HG03025 (cell line): ENCODE results near the gene LGALS16.
"Not testable (repeated sequence)": the region's sequence is repeated elsewhere in the genome, so short reads cannot be mapped to it uniquely, and the experiment has no call there.

ENCODE experiments used
- ATAC-seq: cut with Tn5 transposase; IDR thresholded peaks from one replicate; pipeline ENCODE4 v1.9.1; 2021; ENCODE audit warnings: mild to moderate bottlenecking, moderate library complexity; ENCODE audit not compliant: unreplicated experiment, low FRiP score

LGALS16 gene

GRCh38 chr19:39655613-39656012, at the start of gene LGALS16:
TSS of gene LGALS16 (plus strand) at chr19:39655913. CDS start at chr19:39655962, 49 bp downstream.
- no peak for ATAC-seq

DNA sequence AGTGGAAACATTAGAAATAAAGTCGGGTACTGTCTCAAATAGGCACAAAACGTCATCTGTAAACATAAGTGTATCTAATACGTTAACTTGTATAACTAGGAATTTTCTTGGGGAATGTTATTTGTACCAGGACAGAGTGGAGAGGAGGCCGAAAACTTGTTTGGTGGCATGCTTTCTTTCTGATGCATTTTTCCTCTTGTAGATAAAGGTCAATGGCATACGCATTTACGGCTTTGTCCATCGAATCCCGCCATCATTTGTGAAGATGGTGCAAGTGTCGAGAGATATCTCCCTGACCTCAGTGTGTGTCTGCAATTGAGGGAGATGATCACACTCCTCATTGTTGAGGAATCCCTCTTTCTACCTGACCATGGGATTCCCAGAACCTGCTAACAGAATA, 48.7 kb upstream of the LGALS16 start:
- ATAC-seq, result no peak

DNA sequence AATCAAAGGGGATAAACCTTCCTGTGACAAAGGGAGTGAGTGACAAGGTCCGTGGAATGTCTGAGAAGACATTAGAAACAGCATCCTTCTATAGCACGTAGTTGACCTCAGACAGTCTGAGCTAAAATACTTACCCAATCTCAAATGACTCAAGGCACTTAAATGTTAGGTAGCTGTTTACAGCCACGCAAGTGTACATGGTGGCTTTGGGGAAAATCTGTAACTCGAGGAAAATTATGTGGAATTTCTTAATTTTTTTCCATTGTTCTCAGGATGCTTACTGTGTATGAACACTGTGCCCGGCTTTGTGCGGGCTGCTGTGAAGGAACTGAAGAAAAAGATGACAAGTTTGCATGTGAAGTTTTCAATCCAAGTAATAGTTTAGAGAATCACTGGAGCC, 48.2 kb upstream of the LGALS16 start:
- no peak for ATAC-seq

GRCh38 chr19:39613597-39613996, 42.1 kb upstream of the LGALS16 start:
- no peak for ATAC-seq

- no peak for ATAC-seq
Measured at GRCh38 chr19:39617745-39618144, 38.0 kb upstream of the LGALS16 start.

DNA sequence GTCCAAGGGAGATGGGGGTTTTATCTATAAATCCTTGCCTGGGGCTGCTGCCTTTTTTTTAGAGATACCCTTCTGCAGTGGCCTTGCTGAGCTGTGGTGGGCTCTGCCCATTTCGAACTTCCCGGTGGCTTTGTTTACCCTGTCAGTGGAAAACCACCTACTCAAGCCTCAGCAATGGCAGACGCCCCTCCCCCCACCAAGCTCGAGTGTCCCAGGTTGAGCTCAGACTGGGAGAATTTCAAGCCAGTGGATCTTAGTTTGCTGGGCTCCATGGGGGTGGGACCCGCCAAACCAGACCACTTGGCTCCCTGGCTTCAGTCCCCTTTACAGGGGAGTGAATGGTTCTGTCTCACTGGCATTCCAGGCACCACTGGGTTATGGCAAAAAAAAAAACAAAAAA, 31.8 kb upstream of the LGALS16 start:
- no peak for ATAC-seq

GRCh38 chr19:39627631-39628030, 28.1 kb upstream of the LGALS16 start:
- not testable (repeated sequence) for ATAC-seq

DNA sequence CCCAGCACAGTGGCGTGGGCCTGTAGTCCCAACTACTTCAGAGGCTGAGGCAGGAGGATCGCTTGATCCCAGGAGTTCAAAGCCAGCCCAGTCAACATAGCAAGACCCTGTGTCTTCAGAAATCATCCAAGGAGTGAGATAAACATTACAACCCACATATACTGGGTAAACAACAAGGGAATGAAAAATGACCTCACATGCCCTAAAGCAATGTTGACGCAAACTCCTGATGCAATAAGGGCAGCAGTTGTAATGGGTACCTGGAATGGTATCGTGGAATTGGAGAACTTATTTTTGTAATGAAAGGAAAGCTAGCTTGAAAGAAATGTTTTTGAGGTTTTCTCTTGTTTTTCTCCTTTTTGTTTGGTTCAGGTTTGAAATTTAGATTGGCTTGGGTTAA, 24.5 kb upstream of the LGALS16 start:
- ATAC-seq, result no peak

DNA sequence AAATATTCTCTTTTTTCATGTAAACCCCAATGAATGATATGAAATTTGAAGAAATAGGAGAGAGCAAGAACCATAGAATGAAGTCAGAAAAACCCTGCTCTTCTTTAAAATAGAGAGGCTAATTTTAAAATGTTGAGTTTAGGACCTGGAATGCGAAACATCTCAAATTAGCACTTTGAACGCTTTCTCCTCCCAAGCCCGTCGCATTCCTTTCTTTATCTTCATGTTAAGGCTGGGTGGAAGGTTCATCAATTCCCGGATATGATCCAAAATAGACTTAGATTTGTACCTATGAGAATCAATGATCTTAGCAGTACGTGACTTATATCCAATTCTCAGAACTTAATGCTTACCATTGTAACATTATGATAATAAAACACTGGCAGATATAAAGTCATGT, 24.1 kb upstream of the LGALS16 start:
- ATAC-seq, result no peak

DNA sequence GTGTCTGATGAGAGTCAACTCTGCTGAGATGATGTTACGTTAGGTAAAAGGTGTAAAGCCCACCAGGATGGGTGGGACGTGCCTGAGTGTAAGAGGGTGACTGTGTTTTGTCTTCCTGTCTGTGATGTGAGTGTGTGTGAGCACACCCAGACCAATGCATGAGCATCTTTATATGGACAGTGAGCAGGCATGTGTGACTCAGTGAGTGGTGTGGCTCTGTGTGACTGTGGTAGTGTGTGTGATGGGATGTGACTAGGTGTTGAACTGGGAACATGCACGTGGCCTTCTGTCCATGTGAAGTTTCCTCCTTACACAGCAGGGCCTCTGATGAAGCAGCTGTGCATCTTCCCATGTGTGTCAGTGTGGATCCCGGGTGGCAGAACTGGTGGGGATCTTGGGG, 17.8 kb upstream of the LGALS16 start:
- no peak for ATAC-seq

GRCh38 chr19:39641773-39642172, 13.9 kb upstream of the LGALS16 start:
- no peak for ATAC-seq

DNA sequence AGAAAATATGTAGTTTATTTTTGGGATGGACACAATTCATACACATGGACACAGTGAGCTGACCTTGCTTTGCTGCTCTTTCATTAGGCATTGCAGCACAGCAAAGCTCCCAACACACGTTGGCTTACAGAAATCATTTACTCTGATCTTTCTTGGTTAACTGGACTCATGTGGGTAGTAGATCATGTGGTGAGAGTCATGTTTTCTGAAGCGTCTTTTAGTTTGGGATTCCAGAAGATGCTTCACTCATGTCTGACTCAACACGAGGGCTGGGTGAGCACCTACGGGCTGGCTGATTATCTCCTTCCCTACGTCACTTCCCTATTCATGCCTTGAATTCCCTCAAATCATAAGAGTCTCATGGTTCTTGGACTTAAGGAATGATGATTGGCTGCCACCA, 12.1 kb upstream of the LGALS16 start:
- ATAC-seq, result no peak

GRCh38 chr19:39645800-39646411, 9.8 kb upstream of the LGALS16 start:
- no peak for ATAC-seq

DNA sequence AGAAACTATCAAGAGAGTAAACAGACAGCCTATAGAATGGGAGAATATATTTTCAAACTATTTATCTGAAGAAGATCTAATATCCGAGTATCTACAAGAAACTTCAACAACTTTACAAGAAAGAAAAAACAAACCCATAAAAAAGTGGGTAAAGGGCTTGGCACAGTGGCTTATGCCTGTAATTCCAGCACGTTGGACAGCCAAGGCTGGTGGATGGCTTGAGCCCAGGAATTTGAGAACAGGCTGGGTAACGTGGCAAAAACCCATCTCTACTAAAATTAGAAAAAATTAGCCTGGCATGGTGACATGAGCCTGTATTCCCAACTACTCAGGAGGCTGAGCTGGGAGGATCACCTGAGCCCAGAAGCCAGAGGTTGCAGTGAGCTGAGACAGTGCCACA, 7.8 kb upstream of the LGALS16 start:
- ATAC-seq, result no peak

DNA sequence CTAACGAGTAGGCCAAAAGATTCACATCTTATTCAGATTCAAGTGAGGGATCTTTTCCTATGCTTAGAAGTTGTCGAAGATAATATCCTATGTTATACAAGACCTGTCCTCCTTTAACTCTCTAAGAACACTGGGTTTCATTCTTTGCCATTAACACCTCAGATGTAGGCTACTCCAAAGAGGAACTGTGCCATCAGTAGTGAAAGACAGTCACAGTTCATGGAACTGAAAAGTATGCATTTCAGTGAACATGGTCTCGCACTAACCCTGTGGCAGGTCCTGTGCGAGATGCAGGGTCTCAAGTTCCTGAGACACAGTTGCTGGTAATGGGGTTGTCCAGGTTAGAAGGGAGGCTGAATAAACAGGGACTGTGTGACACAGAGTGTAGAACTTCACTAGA, 4.1 kb downstream of the LGALS16 start:
- no peak for ATAC-seq

GRCh38 chr19:39660661-39661060, 4.9 kb downstream of the LGALS16 start:
- ATAC-seq, result no peak

- ATAC-seq, result no peak
Measured at GRCh38 chr19:39661565-39661964, 5.9 kb downstream of the LGALS16 start.

DNA sequence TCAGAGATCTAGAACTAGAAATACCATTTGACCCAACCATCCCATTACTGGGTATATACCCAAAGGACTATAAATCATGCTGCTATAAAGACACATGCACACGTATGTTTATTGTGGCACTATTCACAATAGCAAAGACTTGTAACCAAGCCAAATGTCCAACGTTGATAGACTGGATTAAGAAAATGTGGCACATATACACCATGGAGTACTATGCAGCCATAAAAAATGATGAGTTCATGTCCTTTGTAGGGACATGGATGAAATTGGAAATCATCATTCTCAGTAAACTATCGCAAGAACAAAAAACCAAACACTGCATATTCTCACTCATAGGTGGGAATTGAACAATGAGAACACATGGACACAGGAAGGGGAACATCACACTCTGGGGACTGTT, 14.1 kb downstream of the LGALS16 start:
- ATAC-seq, result not testable (repeated sequence)

- no peak for ATAC-seq
Measured at GRCh38 chr19:39670998-39671397, 15.3 kb downstream of the LGALS16 start.

GRCh38 chr19:39671739-39672363, 16.1 kb downstream of the LGALS16 start:
- ATAC-seq, result no peak

DNA sequence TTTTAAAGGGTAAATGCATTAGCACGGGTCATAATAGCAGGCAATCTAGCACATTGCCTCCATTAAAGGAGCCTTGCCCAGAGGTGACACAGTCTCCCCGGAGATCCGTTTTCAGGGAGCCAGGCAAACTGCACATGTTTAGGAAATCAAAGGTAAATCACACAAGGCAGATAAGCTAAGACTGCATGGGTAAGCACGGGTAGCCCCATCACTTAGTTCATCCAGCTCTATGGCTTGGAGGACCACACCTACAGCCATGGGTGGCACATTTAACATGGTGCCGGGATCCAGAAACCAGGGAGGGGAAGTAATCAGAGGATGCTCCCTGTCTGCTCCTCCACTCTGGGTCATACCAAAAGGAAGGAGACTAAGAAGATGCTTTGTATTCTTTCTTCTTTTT, 16.8 kb downstream of the LGALS16 start:
- ATAC-seq, result no peak

DNA sequence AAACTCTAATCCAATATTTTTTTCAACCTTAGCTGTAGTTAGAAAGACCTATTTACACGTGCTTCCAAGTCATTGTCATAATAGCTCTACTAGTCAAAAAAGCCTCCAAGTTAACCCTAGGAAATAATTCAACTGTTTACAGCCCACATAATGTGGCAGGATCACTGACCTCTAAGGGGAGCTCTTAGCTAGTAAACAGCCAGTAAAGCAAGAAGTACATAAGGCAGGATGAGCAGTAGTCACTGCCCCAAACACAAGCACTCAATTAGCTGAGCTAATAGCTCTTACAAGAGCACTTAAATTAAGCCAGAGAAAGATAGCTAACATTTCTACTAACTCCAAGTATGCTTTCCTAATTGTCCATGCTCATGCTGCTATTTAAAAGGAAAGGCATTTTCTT, 18.1 kb downstream of the LGALS16 start:
- ATAC-seq, result not testable (repeated sequence)

DNA sequence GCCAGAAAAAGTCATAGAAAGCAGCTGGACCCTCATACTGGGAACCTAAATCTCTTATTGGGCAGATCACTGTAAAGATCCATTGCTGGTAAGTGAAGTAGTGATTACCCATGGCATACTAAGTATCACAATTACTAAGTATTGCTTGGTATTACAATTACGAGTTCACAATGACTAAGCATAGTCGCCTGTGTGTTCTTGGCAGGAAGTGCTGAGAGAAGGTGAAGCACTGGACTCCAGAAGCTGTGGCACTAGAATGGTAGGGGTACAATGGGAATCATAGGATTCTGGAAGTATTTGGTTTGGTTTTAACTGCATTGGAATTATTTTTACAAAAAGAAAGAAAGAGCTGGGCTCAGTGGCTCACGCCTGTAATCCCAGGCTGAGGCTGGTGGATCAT, 20.3 kb downstream of the LGALS16 start:
- ATAC-seq, result no peak
